Body of pancreas (tissue), 4 donors: ENCODE results near the gene EGFL7.

Experiments used
- CTCF ChIP-seq, 7 experiments: fragments of 450-650 bp in 4 of 7; fragments of 200-600 bp in 3 of 7; sonication (generic) in 3 of 7; IDR thresholded peaks; one replicate each; pipeline ENCODE4 v1.5.1; 2016 to 2019; ENCODE audit warnings: antibody characterized with exemption in 7 of 7
- POLR2A ChIP-seq, 3 donors: fragments of 450-650 bp; IDR thresholded peaks; one replicate each; pipeline ENCODE4 v1.6.1; 2016; ENCODE audit warnings: antibody characterized with exemption in 3 of 3, mild to moderate bottlenecking in 2 of 3

GRCh38 chr9:136694872-136695247 is 32.1 kb downstream of the EGFL7 start:
- TF ChIP-seq CTCF (IDR thresholded peaks at IDR 0.05) (no peak), POLR2A (IDR thresholded peaks at IDR 0.05) (no peak)
